LNCaP clone FGC (cell line): ENCODE results near the gene DNAJB11.
A peak's percentile ranks its signal among the peaks of the same experiment; 100 is the strongest.
"Not testable (repeated sequence)": the region's sequence is repeated elsewhere in the genome, so short reads cannot be mapped to it uniquely, and the experiment has no call there.

ENCODE experiments used
- DNase-seq: peaks from one replicate; pipeline ENCODE4 v3.0.0-alpha.2; 2011; ENCODE audit warnings: low read depth
- H3K4me3 ChIP-seq: 2 replicates; pipeline ENCODE4 v1.5.1; 2011; ENCODE audit warnings: mild to moderate bottlenecking, low read depth, low read length, control low read depth
- CTCF ChIP-seq: IDR thresholded peaks from 2 replicates; pipeline ENCODE4 v1.5.1; 2012; ENCODE audit warnings: mild to moderate bottlenecking; ENCODE audit not compliant: control insufficient read depth, insufficient read depth; ENCODE audit errors: extremely low read depth

Gene DNAJB11

GRCh38 chr3:186571644-186572013 lies 1.1 kb downstream of the DNAJB11 start:
- no peak for DNase-seq
- no peak for TF ChIP-seq CTCF
- H3K4me3 ChIP-seq, result peak overlapping the region; percentile 90

GRCh38 chr3:186577521-186577920 lies 7.0 kb downstream of the DNAJB11 start:
- H3K4me3 ChIP-seq, result no peak overlapping the region
- TF ChIP-seq CTCF, result no peak
- no peak for DNase-seq

- no peak for DNase-seq
- H3K4me3 ChIP-seq, result no peak overlapping the region
- TF ChIP-seq CTCF, result no peak
These were observed 10.3 kb downstream of the DNAJB11 start for GRCh38 chr3:186580785-186581184.

DNA sequence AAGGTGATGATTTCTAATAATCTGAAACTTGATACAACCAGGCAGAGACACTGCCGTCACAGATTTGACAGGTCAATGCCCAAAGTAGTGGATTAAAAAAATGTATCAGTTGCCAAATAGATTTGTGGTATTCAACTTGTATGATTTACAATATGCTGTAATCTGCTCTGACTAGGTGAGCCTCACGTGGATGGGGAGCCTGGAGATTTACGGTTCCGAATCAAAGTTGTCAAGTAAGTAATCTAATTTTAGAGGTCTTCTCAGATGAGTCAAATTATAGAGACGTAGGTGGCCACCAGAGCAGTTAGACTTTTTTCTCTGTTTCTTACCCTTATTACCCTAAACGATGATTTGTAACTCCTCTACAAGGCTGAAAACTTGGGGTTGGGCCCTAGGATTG lies 12.0 kb downstream of the DNAJB11 start:
- DNase-seq, result no peak
- H3K4me3 ChIP-seq, result no peak overlapping the region
- TF ChIP-seq CTCF, result no peak

DNA sequence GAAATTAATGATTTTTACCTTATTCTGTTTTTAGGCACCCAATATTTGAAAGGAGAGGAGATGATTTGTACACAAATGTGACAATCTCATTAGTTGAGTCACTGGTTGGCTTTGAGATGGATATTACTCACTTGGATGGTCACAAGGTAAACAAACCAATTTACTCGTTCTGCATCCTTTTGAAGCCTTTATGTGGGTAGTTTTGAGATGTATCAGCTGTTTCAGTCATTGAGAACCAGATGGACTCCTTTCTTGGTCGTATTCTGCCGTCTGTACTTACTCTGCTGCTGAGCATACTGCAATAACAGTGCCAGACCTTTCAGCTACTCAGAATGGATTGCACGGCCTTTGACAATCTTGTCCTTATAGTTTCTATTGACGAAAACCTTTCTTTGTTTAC lies 13.3 kb downstream of the DNAJB11 start:
- no peak overlapping the region for H3K4me3 ChIP-seq
- TF ChIP-seq CTCF, result no peak
- DNase-seq, result no peak

- not testable (repeated sequence) for DNase-seq, H3K4me3 ChIP-seq
These were observed 15.7 kb downstream of the DNAJB11 start for GRCh38 chr3:186586245-186586644.

GRCh38 chr3:186587183-186587582 lies 16.7 kb downstream of the DNAJB11 start:
- TF ChIP-seq CTCF, result no peak
- no peak overlapping the region for H3K4me3 ChIP-seq
- no peak for DNase-seq

DNA sequence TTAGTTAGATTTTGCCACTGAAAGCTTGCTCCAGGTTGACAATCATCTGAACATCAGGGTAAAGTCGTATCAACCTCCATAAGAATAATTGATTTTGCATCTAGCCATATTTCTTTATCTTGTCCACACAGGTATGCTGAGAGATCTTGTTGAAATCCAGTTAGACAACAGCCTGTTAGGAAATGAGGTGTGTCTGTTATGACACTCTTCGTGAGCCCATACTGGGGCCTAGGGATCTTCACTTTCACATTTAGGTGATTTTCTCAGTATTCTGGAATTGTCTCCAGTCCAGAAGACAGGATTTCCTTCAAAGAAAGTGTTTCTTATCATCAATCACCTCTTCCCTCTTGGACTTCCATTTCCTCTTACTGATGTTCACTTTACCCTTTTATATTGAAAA lies 18.1 kb downstream of the DNAJB11 start:
- H3K4me3 ChIP-seq, result no peak overlapping the region
- DNase-seq, result no peak

More for the DNA sequence above, 18.1 kb downstream of the DNAJB11 start:
- TF ChIP-seq CTCF, result no peak
